ENCODE results near the gene RNF10.
"Not testable (repeated sequence)": the region's sequence is repeated elsewhere in the genome, so short reads cannot be mapped to it uniquely, and the experiment has no call there.

DNA sequence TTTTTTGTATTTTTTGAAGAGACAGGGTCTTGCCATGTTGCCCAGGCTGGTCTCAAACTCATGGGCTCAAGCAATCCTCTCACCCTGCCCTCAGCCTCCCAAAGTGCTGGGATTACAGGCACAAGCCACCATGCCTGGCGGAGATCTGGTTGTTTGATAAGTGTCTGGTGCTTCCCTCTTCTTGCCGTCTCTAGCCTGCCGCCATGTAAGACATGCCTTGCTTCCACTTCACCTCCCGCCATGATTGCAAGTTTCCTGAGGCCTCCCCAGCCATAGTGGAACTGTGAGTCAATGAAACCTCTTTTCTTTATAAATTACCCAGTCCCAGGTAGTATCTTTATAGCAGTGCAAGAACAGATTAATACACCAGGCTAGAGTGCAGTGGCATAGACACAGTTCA, 83.6 kb downstream of the RNF10 start:
- TF ChIP-seq, protein P1, sequence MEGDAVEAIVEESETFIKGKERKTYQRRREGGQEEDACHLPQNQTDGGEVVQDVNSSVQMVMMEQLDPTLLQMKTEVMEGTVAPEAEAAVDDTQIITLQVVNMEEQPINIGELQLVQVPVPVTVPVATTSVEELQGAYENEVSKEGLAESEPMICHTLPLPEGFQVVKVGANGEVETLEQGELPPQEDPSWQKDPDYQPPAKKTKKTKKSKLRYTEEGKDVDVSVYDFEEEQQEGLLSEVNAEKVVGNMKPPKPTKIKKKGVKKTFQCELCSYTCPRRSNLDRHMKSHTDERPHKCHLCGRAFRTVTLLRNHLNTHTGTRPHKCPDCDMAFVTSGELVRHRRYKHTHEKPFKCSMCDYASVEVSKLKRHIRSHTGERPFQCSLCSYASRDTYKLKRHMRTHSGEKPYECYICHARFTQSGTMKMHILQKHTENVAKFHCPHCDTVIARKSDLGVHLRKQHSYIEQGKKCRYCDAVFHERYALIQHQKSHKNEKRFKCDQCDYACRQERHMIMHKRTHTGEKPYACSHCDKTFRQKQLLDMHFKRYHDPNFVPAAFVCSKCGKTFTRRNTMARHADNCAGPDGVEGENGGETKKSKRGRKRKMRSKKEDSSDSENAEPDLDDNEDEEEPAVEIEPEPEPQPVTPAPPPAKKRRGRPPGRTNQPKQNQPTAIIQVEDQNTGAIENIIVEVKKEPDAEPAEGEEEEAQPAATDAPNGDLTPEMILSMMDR (IDR thresholded peaks at IDR 0.05; ENCODE audit: low read depth, low read length, poor library complexity, severe bottlenecking): not testable (repeated sequence)
- not testable (repeated sequence) for TF ChIP-seq EZH2phosphoT487 (IDR thresholded peaks at IDR 0.05; ENCODE audit: borderline replicate concordance, low read length)

Measured in DOHH2 (cell line).